Measurements from ENCODE around the gene CELA3B.
"Not testable (repeated sequence)": the region's sequence is repeated elsewhere in the genome, so short reads cannot be mapped to it uniquely, and the experiment has no call there.

DNA sequence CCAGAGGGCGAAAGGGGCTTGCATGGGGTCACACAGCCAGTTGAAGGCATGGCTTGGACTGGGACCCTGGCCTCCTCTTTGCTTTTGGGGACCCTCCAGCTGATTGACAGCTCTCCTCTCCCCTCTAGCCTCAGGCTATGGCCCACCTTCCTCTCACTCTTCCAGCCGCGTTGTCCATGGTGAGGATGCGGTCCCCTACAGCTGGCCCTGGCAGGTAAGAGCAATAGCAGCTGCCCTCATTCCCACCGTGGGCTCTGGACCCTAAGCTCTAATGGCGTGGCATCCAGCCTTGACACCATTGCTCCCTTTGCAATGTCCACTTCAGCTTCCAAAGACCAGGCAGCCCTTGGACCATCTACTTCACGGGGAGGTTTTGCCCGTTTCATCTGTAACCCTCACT, 26.1 kb downstream of the CELA3B start:
- TF ChIP-seq, protein P1, sequence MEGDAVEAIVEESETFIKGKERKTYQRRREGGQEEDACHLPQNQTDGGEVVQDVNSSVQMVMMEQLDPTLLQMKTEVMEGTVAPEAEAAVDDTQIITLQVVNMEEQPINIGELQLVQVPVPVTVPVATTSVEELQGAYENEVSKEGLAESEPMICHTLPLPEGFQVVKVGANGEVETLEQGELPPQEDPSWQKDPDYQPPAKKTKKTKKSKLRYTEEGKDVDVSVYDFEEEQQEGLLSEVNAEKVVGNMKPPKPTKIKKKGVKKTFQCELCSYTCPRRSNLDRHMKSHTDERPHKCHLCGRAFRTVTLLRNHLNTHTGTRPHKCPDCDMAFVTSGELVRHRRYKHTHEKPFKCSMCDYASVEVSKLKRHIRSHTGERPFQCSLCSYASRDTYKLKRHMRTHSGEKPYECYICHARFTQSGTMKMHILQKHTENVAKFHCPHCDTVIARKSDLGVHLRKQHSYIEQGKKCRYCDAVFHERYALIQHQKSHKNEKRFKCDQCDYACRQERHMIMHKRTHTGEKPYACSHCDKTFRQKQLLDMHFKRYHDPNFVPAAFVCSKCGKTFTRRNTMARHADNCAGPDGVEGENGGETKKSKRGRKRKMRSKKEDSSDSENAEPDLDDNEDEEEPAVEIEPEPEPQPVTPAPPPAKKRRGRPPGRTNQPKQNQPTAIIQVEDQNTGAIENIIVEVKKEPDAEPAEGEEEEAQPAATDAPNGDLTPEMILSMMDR (conservative IDR thresholded peaks at IDR 0.05 in 1 of 2, IDR thresholded peaks at IDR 0.05 in 1 of 2; ENCODE audit: low read depth in 1 of 2, low read length in 2 of 2): not testable (repeated sequence)
- not testable (repeated sequence) for TF ChIP-seq EZH2 (IDR thresholded peaks at IDR 0.05; ENCODE audit: low read length, missing control alignments)
